HEK293 (cell line): ENCODE results near the gene LRIT3.

Experiments used
- TRIM28 ChIP-seq: IDR thresholded peaks from 2 replicates; pipeline ENCODE4 v1.6.1; 2011; ENCODE audit warnings: low read length, control low read depth, borderline replicate concordance
- YY1 ChIP-seq: fragments of 450-650 bp; formaldehyde crosslinking; IDR thresholded peaks from 2 replicates; pipeline ENCODE4 v1.5.1; 2018; ENCODE audit warnings: missing biosample characterization, missing genetic modification characterization
- ZNF175 ChIP-seq: fragments of 450-650 bp; formaldehyde crosslinking; IDR thresholded peaks from 2 replicates; pipeline ENCODE4 v1.5.1; 2016; ENCODE audit warnings: missing biosample characterization, missing genetic modification characterization
- ZNF274 ChIP-seq, 2 experiments: fragments of 200-500 bp in 1 of 2; fragments of 450-650 bp in 1 of 2; sonication (Bioruptor generic) in 1 of 2; formaldehyde crosslinking in 1 of 2; IDR thresholded peaks; 2 replicates each; pipeline versions ENCODE4 v1.5.1 to v1.6.1; 2014 to 2016; ENCODE audit warnings: borderline replicate concordance in 1 of 2, inconsistent platforms in 1 of 2, low read length in 1 of 2, missing biosample characterization in 1 of 2, missing genetic modification characterization in 1 of 2
- TF ChIP-seq, protein P1 (sequence below): fragments of 450-650 bp; formaldehyde crosslinking; IDR thresholded peaks from 2 replicates; pipeline ENCODE4 v1.5.1; 2016; ENCODE audit warnings: missing biosample characterization, missing genetic modification characterization
- TF ChIP-seq, protein P2 (sequence below): fragments of 450-650 bp; formaldehyde crosslinking; IDR thresholded peaks from 2 replicates; pipeline ENCODE4 v1.5.1; 2016; ENCODE audit warnings: missing biosample characterization, missing genetic modification characterization, low read depth

- TF ChIP-seq, protein P1, sequence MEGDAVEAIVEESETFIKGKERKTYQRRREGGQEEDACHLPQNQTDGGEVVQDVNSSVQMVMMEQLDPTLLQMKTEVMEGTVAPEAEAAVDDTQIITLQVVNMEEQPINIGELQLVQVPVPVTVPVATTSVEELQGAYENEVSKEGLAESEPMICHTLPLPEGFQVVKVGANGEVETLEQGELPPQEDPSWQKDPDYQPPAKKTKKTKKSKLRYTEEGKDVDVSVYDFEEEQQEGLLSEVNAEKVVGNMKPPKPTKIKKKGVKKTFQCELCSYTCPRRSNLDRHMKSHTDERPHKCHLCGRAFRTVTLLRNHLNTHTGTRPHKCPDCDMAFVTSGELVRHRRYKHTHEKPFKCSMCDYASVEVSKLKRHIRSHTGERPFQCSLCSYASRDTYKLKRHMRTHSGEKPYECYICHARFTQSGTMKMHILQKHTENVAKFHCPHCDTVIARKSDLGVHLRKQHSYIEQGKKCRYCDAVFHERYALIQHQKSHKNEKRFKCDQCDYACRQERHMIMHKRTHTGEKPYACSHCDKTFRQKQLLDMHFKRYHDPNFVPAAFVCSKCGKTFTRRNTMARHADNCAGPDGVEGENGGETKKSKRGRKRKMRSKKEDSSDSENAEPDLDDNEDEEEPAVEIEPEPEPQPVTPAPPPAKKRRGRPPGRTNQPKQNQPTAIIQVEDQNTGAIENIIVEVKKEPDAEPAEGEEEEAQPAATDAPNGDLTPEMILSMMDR (tag by site-specific recombination), result no peak
- no peak for TF ChIP-seq TRIM28
- TF ChIP-seq YY1, result no peak
- TF ChIP-seq, protein P2, sequence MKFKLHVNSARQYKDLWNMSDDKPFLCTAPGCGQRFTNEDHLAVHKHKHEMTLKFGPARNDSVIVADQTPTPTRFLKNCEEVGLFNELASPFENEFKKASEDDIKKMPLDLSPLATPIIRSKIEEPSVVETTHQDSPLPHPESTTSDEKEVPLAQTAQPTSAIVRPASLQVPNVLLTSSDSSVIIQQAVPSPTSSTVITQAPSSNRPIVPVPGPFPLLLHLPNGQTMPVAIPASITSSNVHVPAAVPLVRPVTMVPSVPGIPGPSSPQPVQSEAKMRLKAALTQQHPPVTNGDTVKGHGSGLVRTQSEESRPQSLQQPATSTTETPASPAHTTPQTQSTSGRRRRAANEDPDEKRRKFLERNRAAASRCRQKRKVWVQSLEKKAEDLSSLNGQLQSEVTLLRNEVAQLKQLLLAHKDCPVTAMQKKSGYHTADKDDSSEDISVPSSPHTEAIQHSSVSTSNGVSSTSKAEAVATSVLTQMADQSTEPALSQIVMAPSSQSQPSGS (tag by site-specific recombination), result no peak
- TF ChIP-seq ZNF274 (IDR thresholded peaks at IDR 0.05; ENCODE audit: low read length), result no peak
- no peak for TF ChIP-seq ZNF274 (tag by site-specific recombination; IDR thresholded peaks at IDR 0.05; ENCODE audit: borderline replicate concordance)
- no peak for TF ChIP-seq ZNF175 (tag by site-specific recombination)
These were observed 27.3 kb upstream of the LRIT3 start for GRCh38 chr4:109820563-109820962.
